ENCODE results near the gene GPR153. TPM values are rescaled to one million over a fixed set of nuclear protein-coding genes. Genes with fewer than 3 reads are reported as not detected.

The GPR153 gene
- total and polyA plus RNA-seq, 9 donors = 9.8 to 22.1 (median 17.0) TPM

DNA sequence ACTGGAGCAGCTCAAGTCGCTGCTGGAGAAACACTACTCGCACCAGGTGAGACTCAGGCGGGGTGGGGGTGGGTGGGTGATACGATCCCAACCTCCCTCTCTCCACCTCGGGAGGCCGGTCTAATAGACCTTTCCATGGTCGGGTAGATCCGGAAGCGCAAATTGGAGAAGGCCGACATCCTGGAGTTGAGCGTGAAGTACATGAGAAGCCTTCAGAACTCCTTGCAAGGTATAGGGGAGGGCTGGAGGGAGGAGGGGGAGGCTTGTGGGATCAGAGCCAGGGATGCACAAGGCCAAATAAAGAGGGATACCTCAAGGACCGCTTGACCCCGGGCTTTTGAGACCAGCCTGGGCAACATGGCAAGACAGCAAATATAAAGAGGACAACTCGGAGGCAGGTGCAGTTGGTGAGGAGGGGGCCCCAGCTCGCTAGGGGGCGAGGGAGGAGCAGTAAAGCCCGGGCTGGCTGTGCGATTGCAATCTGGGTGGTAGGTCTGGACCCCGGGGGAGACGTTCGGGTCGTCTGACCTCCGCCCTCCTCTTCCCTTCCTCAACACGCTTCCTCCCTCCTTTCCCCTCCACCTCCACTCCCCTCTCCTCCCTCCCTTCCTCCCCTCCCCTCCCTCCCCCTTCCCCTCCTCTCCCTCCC is 16.4 kb downstream of the GPR153 start:
- Histone ChIP-seq H3K36me3 (ENCODE audit: control insufficient read depth, insufficient read depth, low read length) (no peaks in the 10 kb centered on the region), H3K4me3 (ENCODE audit: low read length) (no peak overlapping the region), H3K27ac (ENCODE audit: low read length) (no peak overlapping the region), H3K9me3 (replicated peaks; ENCODE audit: control insufficient read depth, low read depth, low read length) (no peaks in the 10 kb centered on the region), H3K27me3 (ENCODE audit: control insufficient read depth, insufficient read depth, low read length) (peaks cover 85% of the 10 kb centered on the region), H3K4me1 (ENCODE audit: control insufficient read depth, insufficient read depth, low read length) (peaks cover 48% of the 10 kb centered on the region)
- WGBS (ENCODE audit: insufficient coverage) = 3% methylated on average over 11 of the region's 24 CpGs
- DNase-seq = no peak

DNA sequence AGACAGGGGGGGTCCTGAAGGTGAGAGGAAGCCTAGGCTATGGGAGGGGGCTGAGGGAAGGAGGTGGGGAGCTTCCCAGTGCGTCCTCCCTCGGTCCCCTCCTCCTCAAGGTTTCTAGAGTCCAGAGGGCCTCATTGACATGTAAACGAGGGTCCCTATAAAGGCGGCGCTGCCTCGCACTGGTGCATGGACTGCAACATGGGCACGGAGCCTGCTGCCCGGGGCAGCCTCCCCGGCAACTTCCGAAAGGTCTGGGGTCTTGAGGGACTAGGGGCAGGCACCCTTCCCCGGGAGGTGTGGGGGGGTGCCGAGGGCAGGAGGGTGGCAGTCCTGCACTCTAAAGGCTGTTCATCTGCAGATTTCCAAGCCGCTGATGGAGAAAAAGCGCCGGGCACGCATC is 16.9 kb downstream of the GPR153 start, which contains the start of gene HES3:
HES3 (plus strand) TSS at position 187 of the 400 bp plus-strand sequence; CDS start at position 374, 187 bp downstream.
- Histone ChIP-seq H3K9me3 (replicated peaks; ENCODE audit: control insufficient read depth, low read depth, low read length) (no peaks in the 10 kb centered on the region), H3K36me3 (ENCODE audit: control insufficient read depth, insufficient read depth, low read length) (no peaks in the 10 kb centered on the region), H3K27me3 (ENCODE audit: control insufficient read depth, insufficient read depth, low read length) (peaks cover 89% of the 10 kb centered on the region), H3K4me1 (ENCODE audit: control insufficient read depth, insufficient read depth, low read length) (peaks cover 47% of the 10 kb centered on the region), H3K27ac (ENCODE audit: low read length) (no peak within 1 kb of the TSS), H3K4me3 (ENCODE audit: low read length) (no peak within 1 kb of the TSS)
- DNase-seq = no peak
- WGBS (ENCODE audit: insufficient coverage) = 3% methylated on average over 14 of the region's 16 CpGs

DNA sequence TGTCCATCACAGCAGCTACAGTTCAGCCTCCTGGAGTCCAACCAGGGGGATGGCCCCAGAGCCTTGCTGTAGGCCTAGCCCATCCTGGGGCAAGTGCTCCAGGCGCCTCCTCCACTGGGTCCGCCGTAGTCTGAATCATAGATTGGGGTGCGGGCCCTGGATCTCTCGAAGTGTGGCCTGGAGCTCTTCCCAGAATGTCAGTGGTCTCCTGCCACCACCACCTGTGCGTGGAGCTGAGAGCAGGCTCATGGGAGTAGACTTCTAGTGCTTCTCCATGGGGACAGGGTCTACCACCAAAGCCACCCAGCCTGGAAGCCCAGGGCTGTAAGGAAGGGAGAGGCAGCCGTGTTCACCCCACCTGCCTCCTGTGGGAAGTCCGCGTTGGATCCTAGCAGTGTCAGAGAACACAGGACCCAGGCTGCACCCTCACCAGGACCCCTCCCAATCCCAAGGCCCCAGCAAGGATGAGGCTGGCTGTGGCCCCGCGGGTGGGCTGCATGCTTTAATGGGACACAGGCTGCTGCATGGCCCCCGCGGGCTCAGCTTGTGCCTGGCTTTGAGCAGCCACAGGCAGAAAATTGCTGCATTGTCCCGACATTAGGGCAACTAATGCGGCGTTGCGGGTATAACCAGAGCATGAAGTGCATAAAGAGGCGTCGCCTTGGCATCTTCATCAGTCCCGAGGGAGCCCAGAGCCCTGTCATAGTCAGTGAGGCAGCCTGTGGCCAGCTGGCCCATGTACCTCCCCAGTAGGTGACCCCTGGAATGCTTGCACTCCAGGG is 17.7 kb downstream of the GPR153 start:
- no peak overlapping the region for H3K27ac ChIP-seq (ENCODE audit: low read length)
- H3K9me3 ChIP-seq (replicated peaks; ENCODE audit: control insufficient read depth, low read depth, low read length) = no peaks in the 10 kb centered on the region
- peaks cover 43% of the 10 kb centered on the region for H3K4me1 ChIP-seq (ENCODE audit: control insufficient read depth, insufficient read depth, low read length)
- H3K36me3 ChIP-seq (ENCODE audit: control insufficient read depth, insufficient read depth, low read length) = no peaks in the 10 kb centered on the region
- no peak overlapping the region for H3K4me3 ChIP-seq (ENCODE audit: low read length)
- peaks cover 87% of the 10 kb centered on the region for H3K27me3 ChIP-seq (ENCODE audit: control insufficient read depth, insufficient read depth, low read length)
- 23% methylated on average over 19 of the region's 20 CpGs for WGBS (ENCODE audit: insufficient coverage)
- no peak for DNase-seq

DNA sequence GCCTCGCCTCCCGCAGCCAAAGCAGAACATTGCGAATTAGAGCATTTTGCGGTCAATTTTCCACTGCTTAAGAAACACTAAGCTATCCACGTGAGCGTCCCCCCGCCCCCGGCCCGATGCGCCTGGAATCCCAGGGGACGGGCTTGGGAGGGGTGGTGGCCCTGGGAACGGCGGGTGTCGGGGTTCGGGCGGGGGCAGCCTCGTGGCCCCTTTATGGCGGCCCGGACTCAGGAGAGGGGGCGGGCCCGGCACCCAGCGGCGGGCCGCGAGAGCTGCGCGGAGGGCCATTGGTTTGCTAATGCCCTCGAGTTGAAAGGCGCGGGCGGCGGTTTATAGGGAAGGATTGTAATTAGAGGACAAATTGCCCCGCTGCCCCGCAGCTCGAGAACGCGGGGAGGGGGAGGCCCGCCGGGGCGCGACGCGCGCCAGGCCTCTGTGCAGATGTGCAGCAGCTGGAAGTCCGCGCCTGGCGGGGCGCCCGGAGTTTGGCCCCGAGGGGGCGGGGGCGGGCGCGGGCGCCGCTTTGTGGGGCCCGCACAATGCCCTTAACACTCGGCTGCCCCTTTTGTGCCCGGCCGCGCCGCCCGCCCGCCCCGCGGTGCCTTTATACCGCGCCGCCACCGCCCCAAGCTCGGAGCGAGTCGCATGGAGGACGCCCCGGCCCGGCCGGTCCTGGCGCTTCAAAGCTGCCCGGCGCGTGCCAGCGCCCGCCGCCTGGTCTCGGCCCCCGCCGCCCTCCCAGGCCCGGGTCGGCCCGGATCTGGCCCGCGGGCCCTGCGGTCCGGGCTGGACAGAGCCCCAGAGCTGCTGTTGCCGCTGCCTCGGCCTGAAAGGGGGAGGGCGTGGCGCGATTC is 18.8 kb downstream of the GPR153 start:
- no peak for DNase-seq
- under 1% methylated on average over 83 of the region's 99 CpGs for WGBS (ENCODE audit: insufficient coverage)
- H3K27ac ChIP-seq (ENCODE audit: low read length) = no peak overlapping the region
- no peaks in the 10 kb centered on the region for H3K9me3 ChIP-seq (replicated peaks; ENCODE audit: control insufficient read depth, low read depth, low read length)
- H3K36me3 ChIP-seq (ENCODE audit: control insufficient read depth, insufficient read depth, low read length) = no peaks in the 10 kb centered on the region
- peaks cover 43% of the 10 kb centered on the region for H3K4me1 ChIP-seq (ENCODE audit: control insufficient read depth, insufficient read depth, low read length)
- no peak overlapping the region for H3K4me3 ChIP-seq (ENCODE audit: low read length)
- peaks cover 81% of the 10 kb centered on the region for H3K27me3 ChIP-seq (ENCODE audit: control insufficient read depth, insufficient read depth, low read length)

DNA sequence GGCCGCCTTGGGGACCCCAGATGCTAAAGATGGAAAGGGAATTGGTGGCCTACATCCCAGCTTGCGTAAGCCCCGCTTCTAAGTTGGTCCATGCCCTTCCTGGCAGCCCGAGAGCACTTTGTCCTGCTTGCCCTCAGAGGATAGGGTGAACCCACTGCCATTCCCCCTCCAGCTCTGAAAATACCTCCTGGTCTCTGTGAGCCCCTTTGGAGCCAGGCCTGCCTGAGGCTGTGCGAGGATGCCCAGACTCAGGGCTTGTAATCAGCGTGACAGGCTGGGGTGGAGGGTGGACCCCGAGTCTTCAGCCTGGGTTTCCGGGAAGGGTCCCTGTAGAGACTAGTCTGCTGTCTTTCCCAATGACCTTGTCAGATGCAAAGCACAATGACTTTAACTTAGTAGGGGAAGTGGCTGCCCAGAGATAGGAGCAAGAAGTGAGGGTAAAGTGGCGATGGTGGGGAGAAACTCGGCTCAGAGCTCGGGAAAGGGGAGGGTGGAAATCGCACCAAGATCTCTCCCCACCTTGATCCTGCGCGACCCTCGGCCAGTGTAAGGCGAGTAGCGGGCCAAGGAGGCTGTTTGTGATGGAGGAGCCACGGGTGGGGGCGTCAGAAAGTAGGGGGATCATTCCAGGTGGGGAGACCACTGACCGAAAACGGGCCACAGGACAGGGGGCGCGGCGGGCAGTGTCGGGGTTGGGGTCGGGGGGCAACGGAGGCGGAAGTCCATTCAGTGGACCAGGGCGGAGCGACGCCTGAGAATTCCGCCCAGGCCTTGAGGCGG is 19.6 kb downstream of the GPR153 start:
- Histone ChIP-seq H3K9me3 (replicated peaks; ENCODE audit: control insufficient read depth, low read depth, low read length) (no peaks in the 10 kb centered on the region), H3K27me3 (ENCODE audit: control insufficient read depth, insufficient read depth, low read length) (peaks cover 72% of the 10 kb centered on the region), H3K4me3 (ENCODE audit: low read length) (no peak overlapping the region), H3K27ac (ENCODE audit: low read length) (no peak overlapping the region), H3K4me1 (ENCODE audit: control insufficient read depth, insufficient read depth, low read length) (peaks cover 36% of the 10 kb centered on the region), H3K36me3 (ENCODE audit: control insufficient read depth, insufficient read depth, low read length) (no peaks in the 10 kb centered on the region)
- DNase-seq = no peak
- WGBS (ENCODE audit: insufficient coverage) = 14% methylated on average over 30 of the region's 33 CpGs

DNA sequence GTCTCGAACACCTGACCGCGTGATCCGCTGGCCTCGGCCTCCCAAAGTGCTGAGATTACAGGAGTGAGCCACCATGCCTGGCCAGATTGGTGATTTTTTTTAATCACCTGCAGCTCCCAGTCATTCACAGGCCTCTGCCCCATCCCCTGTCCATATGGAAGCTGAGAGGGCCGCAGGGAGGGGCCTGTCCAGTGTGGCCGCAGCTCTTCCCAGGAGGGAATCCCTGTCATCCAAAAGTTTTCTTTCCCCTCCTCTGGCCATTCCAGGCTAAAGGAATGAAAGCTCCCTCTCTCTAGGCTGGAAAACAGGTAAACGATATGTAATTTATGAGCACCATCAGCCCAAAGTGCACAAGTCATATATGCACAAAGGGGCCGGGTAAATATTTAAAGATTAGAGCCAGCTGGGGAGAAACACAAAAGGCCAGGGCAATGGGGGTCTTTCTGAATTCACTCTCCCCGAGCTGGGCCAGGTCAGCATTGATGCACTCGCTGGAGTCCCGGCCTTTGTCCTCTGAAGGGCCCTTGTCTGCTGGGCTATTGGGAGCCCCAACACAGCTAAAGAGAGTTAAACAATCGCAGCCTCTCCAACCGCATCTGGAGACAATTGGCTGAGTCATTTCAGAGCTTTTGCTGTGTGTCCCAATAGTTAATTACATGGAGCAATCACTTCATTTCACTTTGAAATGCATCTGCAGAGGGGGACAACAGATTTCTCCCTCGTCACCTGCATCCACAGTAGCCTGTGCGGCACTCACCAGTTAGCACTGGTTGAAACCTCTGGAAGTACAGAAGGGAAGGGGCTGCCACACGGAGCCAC is 20.7 kb downstream of the GPR153 start:
- Histone ChIP-seq H3K27me3 (ENCODE audit: control insufficient read depth, insufficient read depth, low read length) (peaks cover 61% of the 10 kb centered on the region), H3K27ac (ENCODE audit: low read length) (no peak overlapping the region), H3K36me3 (ENCODE audit: control insufficient read depth, insufficient read depth, low read length) (no peaks in the 10 kb centered on the region), H3K4me3 (ENCODE audit: low read length) (no peak overlapping the region), H3K9me3 (replicated peaks; ENCODE audit: control insufficient read depth, low read depth, low read length) (no peaks in the 10 kb centered on the region), H3K4me1 (ENCODE audit: control insufficient read depth, insufficient read depth, low read length) (peaks cover 31% of the 10 kb centered on the region)
- WGBS (ENCODE audit: insufficient coverage) = 55% methylated on average over 11 of the region's 17 CpGs
- no peak for DNase-seq

DNA sequence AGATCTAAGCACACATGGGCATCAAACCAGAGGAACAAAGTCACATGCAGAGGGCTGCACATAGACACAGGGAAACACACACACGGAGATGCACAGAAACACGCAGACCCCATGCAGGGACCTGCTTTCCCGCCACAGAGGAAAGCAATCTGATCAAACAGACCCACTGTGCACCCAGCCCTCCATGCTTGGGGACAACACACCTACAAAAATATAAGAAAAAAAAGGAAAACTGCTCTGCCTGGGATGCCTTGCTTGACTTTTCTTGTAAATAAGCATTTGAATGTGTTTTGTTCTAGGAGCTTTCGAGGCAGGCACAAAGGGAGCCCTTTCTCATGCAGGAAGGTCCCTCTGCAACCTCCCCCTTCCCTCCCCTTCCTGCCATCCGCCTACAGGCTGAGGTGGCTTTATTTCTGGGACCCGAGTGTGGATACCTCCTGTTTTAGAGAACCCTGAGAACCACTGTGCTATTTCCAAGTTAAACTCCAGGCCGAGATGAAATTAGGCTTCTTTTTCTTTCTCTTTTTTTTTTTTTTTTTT is 21.6 kb downstream of the GPR153 start:
- 47% methylated on average over 3 of the region's 7 CpGs for WGBS (ENCODE audit: insufficient coverage)
- Histone ChIP-seq H3K27me3 (ENCODE audit: control insufficient read depth, insufficient read depth, low read length) (peaks cover 54% of the 10 kb centered on the region), H3K27ac (ENCODE audit: low read length) (no peak overlapping the region), H3K4me3 (ENCODE audit: low read length) (no peak overlapping the region), H3K9me3 (replicated peaks; ENCODE audit: control insufficient read depth, low read depth, low read length) (no peaks in the 10 kb centered on the region), H3K4me1 (ENCODE audit: control insufficient read depth, insufficient read depth, low read length) (peaks cover 37% of the 10 kb centered on the region), H3K36me3 (ENCODE audit: control insufficient read depth, insufficient read depth, low read length) (no peaks in the 10 kb centered on the region)
- DNase-seq = no peak

DNA sequence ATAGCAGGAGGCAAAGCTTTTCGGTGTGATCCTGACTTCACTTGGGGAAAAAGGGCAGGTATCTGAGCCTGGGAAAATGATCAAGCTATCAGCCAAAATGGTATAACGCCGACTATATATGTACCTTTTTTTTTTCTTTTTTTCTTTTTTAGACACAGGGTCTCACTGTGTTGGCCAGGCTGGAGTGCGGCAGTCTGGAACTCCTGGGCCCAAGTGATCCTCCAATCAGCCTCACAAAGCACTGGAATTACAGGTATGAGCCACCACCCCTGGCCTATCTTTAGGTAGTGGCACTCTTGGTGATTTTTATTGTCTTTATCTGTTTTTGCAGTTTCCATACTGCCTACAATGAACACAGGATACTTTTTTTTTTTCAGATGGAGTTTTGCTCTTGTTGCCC is 23.8 kb downstream of the GPR153 start:
- Histone ChIP-seq H3K4me1 (ENCODE audit: control insufficient read depth, insufficient read depth, low read length) (peaks cover 29% of the 10 kb centered on the region), H3K27ac (ENCODE audit: low read length) (no peak overlapping the region), H3K27me3 (ENCODE audit: control insufficient read depth, insufficient read depth, low read length) (peaks cover 35% of the 10 kb centered on the region), H3K9me3 (replicated peaks; ENCODE audit: control insufficient read depth, low read depth, low read length) (no peaks in the 10 kb centered on the region), H3K4me3 (ENCODE audit: low read length) (no peak overlapping the region), H3K36me3 (ENCODE audit: control insufficient read depth, insufficient read depth, low read length) (peaks cover 10% of the 10 kb centered on the region)
- DNase-seq = no peak
- 83% methylated on average over 1 of the region's 4 CpGs for WGBS (ENCODE audit: insufficient coverage)

DNA sequence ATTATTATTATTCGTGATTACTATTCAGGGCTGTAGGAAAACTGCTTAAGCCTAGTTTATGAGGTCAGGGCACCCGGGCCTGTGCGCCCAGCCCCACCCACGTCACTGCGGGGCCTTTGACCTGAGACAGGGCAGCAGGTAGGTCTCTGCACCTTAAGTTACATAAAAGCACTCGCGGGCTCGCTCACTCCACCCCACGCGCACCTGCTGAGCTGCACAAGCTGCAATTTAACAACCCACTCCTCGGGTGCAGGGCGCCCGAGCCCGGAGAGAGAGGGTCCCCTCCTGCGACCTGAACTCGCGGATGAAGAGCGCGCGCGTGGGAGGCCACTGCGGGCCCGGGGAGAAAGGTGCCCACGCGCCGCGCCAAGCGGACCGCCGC is 25.6 kb downstream of the GPR153 start:
- WGBS (ENCODE audit: insufficient coverage) = 0% methylated on average over 29 of the region's 30 CpGs
- no peaks in the 10 kb centered on the region for H3K9me3 ChIP-seq (replicated peaks; ENCODE audit: control insufficient read depth, low read depth, low read length)
- no peak overlapping the region for H3K27ac ChIP-seq (ENCODE audit: low read length)
- H3K4me3 ChIP-seq (ENCODE audit: low read length) = peak overlapping the region; percentile 71
- peaks cover 22% of the 10 kb centered on the region for H3K36me3 ChIP-seq (ENCODE audit: control insufficient read depth, insufficient read depth, low read length)
- DNase-seq = no peak
- peaks cover 16% of the 10 kb centered on the region for H3K4me1 ChIP-seq (ENCODE audit: control insufficient read depth, insufficient read depth, low read length)
- H3K27me3 ChIP-seq (ENCODE audit: control insufficient read depth, insufficient read depth, low read length) = peaks cover 17% of the 10 kb centered on the region
